Measurements from ENCODE around the gene RGS16.

DNA sequence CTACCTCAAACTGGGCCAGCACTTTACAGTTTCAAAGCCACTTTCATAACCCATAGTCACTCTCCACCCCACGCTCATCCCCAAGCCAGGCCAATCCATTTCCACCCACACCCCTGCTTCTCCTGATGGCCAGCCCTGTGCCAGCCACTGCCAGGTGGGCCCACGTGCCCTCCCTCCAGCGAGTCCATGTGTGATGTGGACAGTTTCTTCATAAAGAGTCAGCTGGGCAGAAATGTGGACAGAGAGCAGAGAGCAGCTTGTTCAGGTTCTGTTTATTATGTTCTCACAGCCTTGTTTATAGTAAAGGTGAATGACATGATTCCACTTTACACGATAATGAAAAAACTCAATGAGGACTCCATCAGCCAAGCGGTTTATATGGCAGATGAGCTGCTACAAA is 37.4 kb upstream of the RGS16 start:
- no peak for TF ChIP-seq POLR2A (IDR thresholded peaks at IDR 0.05)
- TF ChIP-seq, protein P1, sequence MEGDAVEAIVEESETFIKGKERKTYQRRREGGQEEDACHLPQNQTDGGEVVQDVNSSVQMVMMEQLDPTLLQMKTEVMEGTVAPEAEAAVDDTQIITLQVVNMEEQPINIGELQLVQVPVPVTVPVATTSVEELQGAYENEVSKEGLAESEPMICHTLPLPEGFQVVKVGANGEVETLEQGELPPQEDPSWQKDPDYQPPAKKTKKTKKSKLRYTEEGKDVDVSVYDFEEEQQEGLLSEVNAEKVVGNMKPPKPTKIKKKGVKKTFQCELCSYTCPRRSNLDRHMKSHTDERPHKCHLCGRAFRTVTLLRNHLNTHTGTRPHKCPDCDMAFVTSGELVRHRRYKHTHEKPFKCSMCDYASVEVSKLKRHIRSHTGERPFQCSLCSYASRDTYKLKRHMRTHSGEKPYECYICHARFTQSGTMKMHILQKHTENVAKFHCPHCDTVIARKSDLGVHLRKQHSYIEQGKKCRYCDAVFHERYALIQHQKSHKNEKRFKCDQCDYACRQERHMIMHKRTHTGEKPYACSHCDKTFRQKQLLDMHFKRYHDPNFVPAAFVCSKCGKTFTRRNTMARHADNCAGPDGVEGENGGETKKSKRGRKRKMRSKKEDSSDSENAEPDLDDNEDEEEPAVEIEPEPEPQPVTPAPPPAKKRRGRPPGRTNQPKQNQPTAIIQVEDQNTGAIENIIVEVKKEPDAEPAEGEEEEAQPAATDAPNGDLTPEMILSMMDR (IDR thresholded peaks at IDR 0.05), result no peak

Measured in uterus (tissue), 2 donors.